PFSK-1 (cell line): Measurements from ENCODE around the gene SNX5.

ENCODE experiments used
- FOXP2 ChIP-seq: optimal IDR thresholded peaks from 2 replicates; pipeline ENCODE3; 2011; ENCODE audit warnings: borderline replicate concordance, control low read depth, inconsistent platforms; ENCODE audit not compliant: insufficient read depth; ENCODE audit errors: extremely low read length, extremely low read depth
- POLR2AphosphoS5 ChIP-seq: IDR thresholded peaks from 2 replicates; pipeline ENCODE4 v1.6.1; 2012; ENCODE audit warnings: low read depth, mild to moderate bottlenecking, control low read depth, low read length, moderate library complexity
- REST ChIP-seq, 2 experiments: IDR thresholded peaks; 2 replicates each; pipeline versions ENCODE4 v1.6.1 to v1.8.0; 2011 to 2012; ENCODE audit warnings: low read depth in 2 of 2, low read length in 2 of 2, control low read depth in 1 of 2, inconsistent platforms in 1 of 2, mild to moderate bottlenecking in 1 of 2, moderate library complexity in 1 of 2; ENCODE audit not compliant: insufficient read depth in 1 of 2
- SIN3A ChIP-seq: IDR thresholded peaks from 2 replicates; pipeline ENCODE4 v1.6.1; 2012; ENCODE audit warnings: mild to moderate bottlenecking, low read length, moderate library complexity, borderline replicate concordance; ENCODE audit not compliant: insufficient read depth
- TAF1 ChIP-seq: IDR thresholded peaks from 2 replicates; pipeline ENCODE4 v1.6.1; 2012; ENCODE audit warnings: low read length, control low read depth, borderline replicate concordance; ENCODE audit not compliant: insufficient read depth

GRCh38 chr20:17939622-17940223, 28.9 kb downstream of the SNX5 start:
- TF ChIP-seq REST (IDR thresholded peaks at IDR 0.05; ENCODE audit: insufficient read depth in 1 of 2, low read depth in 2 of 2, low read length in 2 of 2), result no peak
- TF ChIP-seq POLR2AphosphoS5, result peak; percentile 9; the same call in 1 of the 2 replicates
- no peak for TF ChIP-seq SIN3A
- TF ChIP-seq TAF1, result no peak
- no peak for TF ChIP-seq FOXP2
